Amniotic epithelial cell (primary cell): ENCODE data around the gene TNFRSF11A.

Experiments used
- DNase-seq: peaks from one replicate; pipeline ENCODE4 v3.0.0-alpha.2; 2010; ENCODE audit warnings: low read depth

TNFRSF11A gene

DNA sequence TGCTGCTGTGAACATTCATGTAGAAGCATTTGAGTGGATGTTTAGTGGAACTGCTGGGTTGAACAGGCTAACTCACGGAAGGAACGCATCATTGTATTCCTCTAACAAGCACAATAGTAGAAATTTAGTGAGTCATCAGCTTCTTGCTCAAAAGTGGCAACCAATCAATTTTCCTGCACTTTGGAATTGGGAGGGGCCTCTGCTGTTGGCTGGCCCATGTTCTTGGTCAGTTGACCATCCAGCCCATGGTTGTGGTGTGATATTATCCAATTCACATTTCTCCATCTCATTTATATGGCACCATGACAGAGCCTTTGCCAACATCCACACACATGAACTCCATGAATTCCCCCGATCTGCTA lies 95.0 kb downstream of the TNFRSF11A start:
- DNase-seq = peak; percentile 29

DNA sequence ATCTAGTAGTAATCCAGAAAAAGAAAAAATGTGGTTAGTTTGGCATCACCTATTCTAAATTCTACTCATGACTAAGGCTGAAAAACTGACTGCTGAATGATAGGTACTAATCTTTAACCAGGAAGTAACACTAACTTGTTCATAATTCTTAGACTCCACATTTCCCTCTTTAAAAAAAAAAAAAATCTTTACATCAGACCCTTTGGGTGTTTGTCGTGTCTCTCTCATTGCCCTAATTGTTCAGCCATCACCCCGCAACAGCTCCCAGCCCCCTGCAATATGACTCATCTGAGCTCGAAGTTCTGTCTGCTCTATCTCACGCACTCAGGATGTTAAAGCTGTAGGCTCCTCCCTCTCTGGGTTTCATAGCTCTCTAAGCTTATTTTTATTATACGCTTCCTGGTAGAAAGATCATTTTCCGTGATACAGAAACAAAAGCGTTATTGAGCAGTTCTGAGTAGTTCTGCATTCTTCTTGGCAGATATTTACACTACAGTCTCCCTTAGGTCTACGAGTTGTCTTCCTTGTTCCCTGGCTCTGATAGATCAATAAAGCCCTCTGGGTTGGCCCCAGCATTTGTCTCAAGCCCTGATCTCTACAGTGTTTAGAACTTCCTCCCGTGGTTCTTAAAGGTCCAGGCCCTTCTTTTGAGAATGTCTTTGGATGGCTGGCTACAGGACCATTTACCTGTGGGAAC lies 95.6 kb downstream of the TNFRSF11A start:
- DNase-seq = peak; percentile 70

DNA sequence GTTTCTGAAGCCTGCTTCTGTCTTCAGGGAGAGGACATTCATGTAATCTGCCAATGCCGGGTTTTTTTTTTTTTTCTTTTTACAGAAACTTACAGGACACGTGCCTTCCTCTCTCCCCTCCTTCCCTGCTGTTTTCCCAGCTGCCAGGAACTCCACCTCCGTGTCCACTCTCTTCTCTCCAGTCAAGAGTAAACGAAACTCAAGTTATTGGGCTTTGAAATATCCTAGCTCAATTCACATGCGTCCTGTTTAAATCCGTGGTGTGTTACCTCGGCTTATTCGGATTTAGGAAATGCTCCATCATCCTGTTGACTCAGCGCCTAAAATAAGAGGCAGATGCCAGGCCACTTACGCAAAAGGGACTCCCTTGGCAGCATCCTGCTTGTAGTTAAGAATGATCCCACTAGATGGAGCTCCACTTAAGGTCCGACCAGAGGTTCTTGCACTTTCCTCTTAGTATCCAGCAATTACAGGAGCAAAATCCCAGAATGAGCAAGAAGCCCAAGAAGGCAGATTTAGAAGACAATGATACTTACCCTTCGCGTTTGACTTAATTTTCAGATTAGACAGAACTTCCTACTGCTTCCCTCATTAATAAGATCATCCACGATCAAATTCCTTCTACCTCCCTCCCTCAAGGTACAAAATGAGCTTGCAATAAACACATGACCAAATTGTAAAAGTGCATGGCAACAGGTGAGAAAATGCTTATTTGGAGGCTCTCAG lies 100.5 kb downstream of the TNFRSF11A start:
- DNase-seq = peak; percentile 91

DNA sequence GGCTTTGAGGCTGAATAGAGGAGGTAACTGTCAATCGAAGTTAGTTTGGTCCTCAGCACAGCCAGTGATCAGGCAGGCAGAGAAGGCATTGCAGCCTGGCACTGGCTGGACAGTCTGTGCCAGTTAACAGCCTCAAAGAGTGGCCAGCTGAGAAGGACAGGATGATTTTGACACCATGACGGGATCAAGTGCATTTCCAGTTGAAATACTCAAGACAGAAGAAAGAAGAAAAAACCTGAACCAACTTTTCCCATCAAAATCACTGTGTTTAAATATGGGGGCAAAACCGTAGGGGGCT lies 101.0 kb downstream of the TNFRSF11A start:
- DNase-seq = no peak

DNA sequence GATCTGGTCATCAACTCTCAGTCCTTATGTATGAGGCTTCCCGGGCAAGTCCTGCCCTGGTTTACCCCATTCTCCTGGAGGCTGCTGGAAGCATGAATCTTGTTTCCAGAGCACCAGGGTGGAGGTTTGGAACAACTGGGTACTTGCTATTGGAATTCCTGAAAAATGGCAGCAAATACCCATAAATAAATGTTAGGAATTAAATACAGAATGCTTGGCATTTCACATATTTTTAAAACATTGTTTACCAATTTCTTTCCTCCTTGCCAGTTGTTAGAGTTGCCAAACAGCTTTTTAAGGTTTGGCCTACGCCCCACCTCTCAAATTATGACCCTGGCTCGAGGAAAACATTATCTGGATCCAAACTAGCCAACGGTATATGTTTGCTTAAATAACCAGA lies 107.1 kb downstream of the TNFRSF11A start:
- no peak for DNase-seq

DNA sequence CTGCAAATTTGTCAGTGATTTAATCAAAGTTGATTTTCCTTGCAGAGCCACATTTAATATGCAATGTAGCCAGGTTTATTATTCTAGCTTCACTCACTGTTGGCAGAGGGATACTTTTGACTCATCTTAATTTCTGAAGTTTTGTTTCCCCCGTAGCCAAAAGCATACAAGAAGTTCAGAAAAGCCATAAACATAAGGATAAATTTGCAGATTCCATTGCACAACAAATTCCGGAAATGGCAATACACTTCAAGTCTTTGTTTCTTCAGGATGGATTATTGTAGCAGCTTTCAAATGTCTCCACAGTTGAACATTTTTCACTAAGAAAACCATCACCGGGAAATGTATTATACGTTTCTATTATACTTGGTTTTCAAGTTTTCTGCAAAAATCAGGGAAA lies 109.7 kb downstream of the TNFRSF11A start:
- DNase-seq = peak; percentile 22

DNA sequence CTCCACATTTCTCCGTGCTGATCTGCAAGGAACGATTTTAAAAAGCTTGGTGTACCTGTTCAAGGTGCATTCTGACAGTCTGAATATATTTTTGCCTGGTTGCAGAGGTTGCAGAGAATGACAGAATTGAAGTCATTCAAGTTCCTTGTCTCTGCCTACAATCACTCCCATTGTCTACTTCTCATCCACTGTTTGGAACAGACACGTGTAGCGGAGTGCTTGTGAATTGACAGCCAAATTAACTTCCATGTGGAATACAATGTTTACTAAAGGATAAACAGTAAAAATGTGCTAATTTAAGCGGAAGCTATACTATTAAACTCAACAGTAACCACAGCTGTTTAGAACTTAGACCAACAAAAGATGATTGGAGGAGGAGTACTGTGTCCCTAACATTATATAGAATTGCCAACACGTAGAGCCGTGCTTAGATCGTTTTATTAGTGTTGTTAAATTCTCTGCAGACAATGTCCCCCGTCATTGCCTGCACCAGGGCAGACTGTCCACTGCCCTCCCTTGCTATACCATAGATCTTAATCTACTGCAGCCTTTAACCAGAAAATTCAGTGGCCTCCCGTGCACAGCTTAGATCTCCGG lies 110.4 kb downstream of the TNFRSF11A start:
- DNase-seq = no peak

DNA sequence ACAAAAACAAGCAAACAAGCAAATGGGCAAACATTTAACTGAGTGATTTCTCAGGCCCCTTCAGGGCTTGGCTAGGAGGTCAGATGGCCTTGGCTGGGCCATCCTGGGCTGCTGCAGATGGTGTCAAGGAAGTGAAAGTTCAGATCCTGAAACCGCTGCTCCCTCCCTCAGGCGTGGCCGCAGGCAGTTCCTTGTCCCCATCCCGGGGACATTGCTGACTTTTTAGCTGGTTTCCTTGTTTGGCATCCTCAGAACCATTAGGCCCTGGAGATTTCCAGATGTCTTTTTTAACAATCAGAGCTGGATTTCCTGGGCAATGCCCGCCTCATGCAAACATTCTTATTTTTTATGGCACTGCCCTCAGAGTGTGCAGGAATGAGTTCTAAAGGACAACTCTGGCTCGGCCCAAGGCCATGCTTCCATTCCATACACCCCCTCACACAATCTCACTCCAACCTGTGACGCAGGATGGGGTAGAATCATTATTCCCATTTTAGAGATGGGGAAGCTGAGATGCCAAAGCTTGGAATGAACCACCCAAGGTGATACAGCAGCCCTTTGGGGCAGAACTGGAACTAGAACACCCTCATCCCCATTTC lies 111.6 kb downstream of the TNFRSF11A start:
- DNase-seq = no peak

DNA sequence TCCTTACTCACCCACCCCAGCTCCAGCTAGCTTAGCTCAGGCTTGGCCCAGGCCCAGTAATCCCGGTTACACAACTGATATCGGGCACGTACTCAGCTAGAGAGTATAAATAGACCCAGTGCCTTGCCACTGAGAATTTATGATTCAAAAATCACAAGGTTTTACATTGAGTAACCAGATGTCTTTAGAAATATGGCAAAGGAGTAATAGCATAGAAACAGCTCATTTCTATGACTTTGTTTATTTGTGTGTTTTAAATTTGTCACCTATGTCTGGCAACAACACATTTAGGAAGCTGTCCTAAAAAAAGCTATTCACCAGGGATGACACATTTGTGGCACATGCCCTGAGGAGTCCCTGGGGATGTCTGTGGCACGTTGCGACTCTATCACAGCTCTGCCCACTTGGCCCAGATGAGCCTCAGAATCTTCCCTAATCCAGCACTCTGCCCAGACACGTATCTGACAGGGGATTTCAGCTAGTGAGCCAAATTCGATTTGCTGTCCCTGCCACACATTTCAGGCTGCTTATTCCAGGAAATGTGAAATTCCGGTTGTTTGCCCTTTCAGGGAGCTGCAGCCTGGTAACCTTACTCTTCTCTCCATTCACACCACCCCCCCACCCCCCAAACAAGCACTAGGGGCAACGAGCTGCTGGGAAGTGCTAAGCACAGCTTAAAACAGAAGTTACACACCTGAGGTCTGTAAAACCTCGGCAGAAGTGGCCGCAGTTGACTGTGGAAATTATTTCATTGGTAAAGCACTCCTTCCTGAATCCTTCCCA lies 112.3 kb downstream of the TNFRSF11A start:
- DNase-seq = peak; percentile 93

DNA sequence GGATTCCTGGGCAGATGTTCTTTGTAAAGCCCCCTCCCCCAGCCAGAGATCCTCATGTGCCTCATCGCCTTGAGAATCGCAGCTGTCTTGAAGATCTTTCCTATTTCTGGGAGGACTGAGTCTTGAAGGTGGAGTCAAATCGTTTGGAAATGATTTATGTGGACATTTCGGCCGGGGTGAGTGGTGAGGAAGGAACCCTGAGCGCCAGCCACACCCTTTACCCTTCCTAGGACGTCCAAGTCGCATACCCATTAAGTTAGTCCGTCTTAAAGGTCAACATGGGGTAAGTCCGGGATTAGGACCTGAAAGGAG lies 112.9 kb downstream of the TNFRSF11A start:
- DNase-seq = no peak

DNA sequence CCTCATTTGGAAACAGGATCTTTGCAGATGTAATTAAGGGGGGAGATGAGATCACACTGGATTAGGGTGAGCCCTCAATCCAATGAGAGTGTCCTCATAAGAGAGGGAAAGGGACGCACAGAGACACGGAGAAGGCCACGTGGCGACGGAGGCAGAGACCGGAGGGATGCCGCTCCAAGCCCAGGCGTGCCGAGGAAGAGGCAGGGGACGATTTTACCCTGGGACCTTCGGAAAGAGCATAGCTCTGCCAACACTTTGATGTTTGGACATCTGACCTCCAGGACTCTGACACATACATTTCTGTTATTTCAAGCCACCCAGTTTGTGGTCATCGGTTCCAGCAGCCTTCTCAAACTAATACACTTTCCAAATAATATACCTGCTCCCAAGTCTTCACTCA lies 113.3 kb downstream of the TNFRSF11A start:
- DNase-seq = no peak

DNA sequence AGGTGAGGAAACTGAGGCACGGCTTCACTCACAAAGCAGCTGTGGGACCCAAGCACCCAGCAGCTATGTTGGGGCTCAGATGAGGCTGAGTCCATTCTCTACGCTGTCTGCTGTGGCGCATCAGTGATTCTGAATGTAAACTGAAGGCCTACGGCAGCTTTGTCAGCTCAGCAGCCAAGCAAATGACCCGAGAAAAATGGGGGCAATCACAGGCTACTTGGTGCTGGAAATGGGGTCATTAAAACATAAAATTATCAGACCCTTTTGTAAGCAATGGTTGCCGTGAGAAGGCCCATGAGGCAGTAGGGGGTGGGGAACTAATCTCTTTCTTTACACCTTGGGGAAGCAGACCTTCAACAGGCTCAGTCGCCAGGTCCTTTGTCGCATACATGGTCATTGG lies 113.8 kb downstream of the TNFRSF11A start:
- no peak for DNase-seq
